M059J (cell line): ENCODE results near the gene NFATC1. TPM values are rescaled to one million over a fixed set of nuclear protein-coding genes. Genes with fewer than 3 reads are reported as not detected.

Experiments used
- DNase-seq: peaks from one replicate; pipeline ENCODE4 v3.0.0-alpha.2; 2012; ENCODE audit warnings: low read depth
- total RNA-seq: library from RNA; depleted of rRNA; stranded (reverse); fragments of >200 nt; shearing (Covaris generic); gene quantifications from 2 replicates; pipeline ENCODE4 v1.2.3, GENCODE V29; 2014

Gene NFATC1
- total RNA-seq, 1 experiment from 2014 or later, result 0.79 TPM

DNA sequence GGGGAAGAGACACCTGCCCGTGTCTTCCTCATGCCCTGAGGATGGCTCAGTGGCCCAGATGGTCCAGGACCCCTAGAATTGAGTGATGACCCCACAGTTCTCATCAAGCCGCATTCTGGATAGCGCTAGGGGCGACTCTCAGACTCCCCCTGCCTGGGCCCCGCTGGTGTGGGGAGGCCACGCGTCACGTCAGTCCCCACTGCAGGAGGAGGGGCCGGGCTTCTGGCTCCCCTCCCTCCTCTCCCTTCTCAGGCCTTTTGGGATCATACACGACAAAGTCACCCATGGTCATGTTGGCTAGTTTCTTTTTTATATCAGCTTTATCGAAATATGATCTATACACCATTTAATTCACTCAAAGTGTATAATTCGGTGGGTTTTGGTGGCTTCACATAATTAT is 61.5 kb downstream of the NFATC1 start:
- DNase-seq, result no peak

DNA sequence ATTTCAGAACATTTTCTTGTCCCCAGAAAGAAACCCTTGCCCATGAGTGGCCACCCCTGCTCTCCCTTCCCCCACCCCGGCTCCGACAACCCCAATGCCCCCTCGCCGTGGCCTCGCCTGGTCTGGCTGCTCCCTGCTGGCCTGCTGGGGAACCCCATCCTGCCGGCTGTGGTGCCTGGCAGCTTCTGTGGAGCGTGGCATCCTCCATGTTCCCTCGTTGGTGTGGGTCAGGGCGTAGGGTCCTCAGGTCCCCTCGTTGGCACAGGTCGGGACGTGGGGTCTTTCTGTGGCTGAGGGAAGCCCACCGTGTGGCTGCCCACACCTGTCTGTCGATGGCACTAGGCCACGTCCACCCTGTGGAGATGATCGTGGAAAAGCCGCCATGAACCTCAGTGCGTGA is 61.9 kb downstream of the NFATC1 start:
- no peak for DNase-seq

DNA sequence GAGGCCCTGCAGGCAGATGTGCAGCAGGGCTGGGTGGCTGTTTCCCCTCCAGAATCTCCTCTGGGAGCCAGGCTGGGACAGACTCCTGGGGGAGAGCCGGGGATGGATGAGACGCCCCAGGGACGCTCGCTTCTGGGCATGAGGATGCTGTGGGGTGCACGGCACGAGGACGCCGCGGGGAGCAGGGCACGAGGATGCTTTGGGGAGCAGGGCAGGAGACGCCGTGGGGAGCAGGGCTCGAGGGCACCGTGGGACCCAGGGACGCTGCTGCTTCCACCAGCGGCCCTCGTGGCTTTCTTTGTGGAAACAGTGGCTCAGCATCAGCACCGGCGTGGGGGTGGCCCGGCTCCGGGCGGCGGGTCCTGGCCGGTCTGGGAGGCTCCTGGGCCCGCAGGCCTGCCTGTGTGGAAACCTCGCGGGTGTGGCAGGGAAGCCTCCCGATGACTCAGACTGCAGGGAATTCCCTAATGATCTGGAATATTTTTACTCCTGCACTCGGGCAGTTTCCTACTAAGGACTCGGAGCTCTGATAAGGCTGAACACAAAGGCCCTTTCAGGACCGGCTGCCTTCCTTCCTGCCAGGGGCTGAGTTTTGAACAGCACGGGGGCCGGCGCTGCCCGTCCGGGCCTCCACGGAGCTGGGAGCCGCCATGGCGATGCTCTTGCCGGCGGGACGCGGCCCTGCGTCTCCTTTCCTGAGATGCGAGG is 62.6 kb downstream of the NFATC1 start:
- peak; percentile 55 for DNase-seq

DNA sequence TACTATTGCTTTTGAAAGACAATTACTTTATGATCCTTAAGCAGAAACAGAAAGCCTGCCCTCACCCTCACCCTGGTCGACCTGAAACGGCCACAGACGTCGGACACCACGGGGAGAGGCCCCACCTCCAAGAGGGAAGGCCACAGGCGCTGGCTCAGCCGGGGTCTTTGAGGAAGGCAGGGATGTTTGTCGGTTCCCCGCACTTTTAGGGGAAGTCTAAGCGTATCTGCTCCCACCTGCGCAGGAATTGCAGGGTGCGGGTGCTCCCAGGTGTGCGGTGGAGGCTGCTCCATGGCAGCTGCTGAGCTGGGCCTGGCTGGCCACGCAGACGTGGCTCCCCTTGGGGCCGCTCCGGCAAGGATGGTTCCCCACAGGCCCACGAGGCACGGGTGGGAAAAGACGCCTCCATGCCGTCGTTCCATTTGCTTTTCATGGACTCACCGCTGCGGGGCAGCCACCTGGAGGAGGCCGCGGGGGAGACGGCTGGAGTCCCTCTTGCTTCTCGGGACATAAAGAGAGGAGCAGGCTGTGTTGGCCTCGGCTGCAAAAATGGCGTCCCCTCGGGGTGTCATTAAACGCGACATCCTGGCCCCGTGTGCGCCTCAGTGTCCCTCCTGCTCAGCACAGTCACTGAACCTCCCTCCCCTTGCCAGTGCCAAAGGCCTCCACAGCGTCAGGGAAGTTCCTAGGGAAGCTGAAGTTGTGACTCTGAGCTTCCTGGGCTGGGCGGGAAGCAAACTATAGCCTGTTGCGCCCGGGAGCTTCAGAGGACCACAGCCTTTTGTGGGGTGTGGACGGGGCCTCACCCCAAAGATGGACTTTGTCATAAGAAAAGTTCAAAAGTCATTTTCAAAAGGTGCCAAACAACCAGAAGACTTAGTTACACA is 63.4 kb downstream of the NFATC1 start:
- DNase-seq, result no peak

DNA sequence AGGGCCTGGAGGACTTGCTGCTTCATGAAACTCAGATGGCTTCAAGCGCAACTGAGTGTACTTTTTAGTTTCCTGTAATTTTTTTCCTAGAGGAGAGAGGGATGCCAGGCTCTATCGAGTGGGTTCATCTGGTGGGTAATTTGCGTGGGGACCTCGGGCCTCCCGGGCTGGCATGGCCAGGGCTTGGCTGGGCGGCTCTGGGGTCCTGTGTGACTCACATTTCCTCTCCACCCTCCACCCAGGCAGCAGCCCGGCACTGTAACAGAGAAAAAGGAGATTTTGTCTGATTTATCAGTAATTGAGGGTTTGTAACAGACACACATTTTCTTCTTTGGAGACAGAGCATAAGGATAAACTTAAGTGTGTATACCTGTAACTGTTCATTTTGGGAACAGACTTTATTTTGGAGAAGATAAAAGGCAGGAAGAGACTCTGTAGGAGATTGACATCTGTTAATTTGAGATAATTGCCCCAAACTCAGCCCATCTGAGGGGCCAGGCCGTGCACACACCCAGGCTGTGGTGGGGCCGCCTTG is 64.3 kb downstream of the NFATC1 start:
- no peak for DNase-seq

DNA sequence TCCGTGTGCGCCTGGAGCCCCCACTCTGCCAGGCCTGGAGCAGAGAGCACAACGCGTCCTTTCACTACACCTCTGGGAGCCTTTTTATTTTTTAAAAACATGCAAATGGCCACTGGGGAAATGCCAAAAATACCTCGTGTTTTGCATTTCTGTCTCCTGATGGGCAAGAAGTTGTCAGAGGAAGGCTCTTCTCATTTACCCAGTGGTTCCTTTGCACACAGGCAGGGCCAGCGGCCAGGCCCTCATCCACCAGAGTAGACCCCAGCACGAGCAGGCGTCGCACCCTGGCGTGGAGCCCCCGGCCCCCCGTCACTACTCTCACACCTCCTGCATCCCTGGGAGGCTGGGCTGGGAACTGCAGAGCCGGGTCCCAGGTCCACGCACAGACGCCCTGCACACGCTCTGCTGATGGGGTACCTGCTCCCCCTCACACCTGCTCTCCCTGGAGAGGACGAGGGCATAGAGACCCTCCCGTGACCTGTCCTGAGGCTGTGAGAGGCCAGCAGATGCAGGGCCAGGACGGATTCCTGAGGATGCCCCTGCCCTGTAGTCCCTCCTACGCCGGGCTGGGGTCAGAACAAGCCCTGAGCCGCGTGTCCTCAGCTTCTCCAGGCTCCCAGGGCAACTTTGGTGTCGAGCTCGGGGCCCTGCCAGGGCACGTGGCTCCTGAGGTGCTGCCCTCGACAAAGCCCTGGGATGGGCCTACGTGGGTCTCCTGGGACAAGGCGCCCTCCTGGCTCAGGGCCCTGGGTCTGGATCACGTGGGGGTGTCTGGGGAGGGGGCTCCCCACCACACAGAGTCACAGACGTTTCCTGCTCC is 65.0 kb downstream of the NFATC1 start:
- DNase-seq, result no peak

DNA sequence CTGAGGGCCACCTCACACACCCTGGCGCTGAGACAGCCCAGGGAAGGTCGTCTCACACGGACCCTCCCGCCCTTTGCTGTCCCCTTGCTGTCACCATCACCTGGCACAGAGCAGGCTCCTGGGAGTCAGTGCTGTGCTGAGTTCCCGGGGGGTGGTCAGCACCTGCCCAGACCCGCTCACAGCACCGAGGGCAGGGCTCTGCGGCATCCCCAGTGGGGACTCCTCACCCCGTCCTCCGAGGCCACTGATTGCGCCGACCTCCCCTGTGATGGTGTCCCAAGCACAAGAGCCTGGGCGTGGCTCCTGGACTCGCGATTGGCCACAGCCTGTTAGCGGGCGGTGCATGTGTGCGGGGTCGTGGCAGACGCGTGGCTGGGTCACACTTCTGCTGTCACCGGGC is 65.9 kb downstream of the NFATC1 start:
- DNase-seq, result no peak

DNA sequence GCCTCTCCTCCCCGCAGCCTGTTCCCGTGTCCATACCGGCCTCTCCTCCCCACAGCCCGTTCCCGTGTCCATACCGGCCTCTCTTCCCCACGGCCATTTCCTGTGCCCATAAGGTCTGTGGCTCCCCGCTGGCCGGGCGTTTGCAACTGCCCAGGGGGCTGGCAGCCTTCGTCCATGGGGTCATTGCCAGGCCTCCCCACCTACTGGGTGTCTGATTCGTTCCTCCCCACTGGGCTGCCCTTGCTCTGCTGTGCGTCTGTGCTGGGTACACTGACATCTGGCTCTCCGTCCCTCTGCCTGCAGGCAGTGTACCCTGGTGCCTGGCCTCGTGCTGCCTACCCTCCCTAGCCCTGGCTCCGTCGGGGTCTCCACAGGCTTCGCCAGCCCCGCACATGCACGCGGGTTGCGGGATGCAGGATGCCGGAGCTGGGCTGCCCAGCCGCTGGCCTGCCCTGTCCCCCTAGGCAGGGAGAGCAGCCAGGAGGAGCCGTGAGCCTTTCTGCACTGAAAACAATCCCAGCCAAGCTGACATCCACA is 67.8 kb downstream of the NFATC1 start:
- no peak for DNase-seq

DNA sequence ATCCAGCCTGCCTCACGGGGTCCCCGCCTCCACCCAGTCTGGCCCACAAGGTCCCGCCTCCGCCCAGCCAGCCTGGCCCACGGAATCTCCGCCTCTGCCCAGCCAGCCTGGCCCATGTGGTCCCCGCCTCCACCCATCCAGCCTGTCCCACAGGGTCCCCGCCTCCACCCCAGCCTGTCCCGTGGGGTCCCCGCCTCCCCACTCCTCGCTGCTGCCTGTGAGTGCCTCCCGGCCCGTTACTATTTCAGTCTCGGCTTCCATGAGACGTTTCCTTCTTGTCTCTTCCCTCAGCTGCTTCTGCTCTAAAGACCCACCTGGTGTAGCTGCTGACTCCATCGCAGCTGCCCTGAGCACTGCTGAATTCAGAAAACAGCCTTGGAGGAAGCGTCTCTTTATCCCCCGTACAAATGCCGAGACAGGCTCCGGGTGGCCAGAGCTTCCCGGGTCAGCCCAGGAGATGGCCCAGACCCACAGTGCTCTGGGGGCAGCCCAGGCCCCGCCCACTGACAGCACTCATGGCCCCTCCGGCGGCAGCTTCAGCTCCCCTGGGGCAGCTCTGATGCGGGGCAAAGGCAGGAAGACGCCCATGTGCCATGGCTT is 69.8 kb downstream of the NFATC1 start:
- DNase-seq, result no peak

DNA sequence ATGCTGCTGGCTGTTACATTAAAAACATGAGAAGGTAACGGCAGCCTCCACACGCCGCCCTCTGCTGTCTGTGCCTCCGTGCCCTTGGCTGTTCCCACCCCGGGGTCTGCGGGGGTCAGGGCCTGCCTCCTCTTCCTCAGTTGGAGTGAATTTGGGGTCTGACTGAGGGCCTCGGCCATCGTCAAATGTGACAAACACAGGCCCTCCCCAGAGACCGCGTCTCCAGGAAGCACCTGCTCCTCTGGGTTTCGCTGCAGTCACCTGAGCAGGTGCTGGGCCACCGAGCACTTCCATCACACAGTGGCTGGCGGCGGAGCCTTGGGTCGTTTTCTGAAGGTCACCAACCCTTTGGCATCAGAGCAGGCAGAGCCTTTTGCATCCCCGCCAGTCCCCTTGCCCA is 70.9 kb downstream of the NFATC1 start:
- DNase-seq, result no peak

DNA sequence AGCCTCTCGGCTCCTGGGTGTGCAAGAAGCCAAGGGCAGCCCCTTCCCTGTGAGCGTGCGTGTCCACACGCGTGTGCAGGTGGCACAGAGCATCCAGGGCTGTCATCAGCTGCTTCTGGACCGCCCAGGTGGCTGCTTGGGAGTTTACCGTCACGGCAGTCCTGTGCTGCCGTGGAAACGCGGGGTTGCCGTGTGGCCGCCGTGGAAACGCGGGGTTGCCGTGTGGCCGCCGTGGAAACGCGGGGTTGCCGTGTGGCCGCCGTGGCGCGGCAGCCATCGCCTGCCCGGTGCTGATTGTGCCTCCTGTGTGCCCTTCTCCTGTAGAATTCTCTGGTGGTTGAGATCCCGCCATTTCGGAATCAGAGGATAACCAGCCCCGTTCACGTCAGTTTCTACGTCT is 71.4 kb downstream of the NFATC1 start:
- DNase-seq, result no peak

DNA sequence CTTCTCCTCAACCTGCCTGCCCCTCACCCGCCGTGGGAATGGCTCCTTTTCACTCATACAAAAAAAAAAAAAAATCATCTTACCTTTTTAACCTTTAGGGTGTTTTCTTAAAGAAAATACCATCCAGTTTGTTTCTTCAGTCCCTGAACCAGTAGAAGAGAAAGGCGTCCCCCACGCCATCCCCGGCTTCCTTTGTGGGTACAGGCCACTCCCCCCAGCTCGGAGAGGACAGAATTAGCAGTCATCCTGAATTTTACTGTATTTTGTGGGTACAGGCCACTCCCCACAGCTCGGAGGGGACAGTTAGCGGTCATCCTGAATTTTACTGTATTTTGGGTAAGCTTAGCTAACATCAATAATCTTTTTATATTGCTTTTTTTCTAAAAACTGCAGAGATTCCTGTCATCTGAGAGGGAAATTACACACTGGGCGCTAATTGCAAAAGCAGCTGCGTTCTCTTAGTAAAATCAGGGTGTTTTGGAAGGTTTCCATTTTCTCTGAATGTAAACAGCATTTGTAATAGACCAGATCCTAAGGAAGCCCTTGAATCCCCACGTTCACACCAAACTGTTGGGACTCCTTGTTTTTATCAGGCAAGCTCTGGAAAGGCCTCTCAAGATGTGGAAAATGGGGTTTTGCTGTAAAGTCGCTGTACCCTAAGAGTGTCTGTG is 72.5 kb downstream of the NFATC1 start:
- DNase-seq, result no peak

DNA sequence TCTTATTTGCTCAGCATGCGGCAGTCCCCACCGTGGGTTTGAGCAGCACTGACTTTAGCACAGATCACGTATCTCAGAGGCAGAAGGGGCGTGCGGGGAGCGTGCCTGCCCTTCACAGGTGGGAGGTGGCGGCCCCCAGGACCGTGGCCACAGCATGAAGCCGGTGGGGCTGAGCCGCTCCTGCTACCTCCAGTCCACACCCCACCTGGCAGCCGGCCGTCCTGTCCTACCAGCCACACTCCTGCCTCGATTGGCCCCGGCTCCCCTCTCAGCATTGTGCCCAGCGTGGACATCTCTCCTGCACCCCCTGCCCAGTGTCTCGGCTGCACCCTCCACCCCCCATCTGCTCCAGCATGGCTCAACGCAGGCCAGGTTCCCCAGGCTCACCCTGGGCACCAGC is 73.6 kb downstream of the NFATC1 start:
- DNase-seq, result no peak

DNA sequence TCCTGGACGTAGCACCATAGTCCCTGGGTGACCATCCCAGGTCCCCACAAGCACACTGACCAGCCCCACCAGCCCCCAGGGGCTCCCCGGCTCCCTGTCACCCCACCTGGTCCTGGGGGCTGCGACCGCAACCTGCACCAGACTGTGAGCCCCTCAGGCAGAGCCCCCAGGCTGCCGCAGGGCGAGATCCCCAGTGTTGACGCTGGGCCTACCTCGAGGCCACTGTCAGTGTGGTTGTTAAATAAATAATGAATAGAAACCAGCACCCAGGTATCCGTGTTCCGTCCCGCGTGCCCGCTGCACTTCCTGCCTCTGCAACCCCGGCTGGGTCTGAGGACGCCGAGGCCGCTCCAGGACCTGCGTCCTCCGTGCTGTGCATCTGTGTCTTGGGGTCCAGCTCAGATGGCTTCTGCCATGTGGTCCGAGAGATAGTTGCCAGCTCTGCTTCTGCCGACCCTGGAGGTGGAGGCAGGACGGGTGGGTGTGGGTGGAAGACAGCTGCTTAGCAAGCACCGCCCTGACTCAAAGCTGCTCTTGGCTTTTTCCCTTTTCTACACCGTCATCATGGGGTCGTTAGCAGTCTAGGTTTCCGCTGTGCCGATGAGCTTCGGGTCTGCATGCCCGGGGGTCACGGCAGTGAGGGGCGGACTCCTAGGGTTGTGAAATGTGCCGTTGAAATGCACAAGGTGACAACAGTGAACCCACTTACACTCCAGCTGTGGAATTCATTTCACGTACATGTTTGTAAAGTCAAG is 74.2 kb downstream of the NFATC1 start:
- DNase-seq, result no peak

DNA sequence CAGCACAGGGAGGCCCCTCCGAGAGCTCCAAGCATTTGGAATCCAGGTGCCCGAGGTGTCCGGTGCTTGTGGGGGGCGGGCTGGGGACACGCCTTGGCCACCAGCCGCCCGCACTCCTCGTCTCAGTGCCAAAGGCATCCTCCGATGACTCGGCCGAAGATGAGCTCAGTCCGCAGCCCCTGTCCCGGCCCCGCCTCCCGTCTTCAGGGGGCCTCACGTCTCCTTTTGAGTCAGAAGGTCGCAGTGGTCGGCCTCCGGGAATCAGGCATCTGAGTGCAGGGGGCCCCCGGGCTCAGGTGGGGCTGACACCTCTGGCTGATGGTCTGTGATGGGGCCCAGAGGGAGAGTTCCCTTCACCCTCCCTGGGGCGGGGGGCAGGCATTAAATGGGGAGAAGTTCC is 74.8 kb downstream of the NFATC1 start:
- DNase-seq, result no peak

DNA sequence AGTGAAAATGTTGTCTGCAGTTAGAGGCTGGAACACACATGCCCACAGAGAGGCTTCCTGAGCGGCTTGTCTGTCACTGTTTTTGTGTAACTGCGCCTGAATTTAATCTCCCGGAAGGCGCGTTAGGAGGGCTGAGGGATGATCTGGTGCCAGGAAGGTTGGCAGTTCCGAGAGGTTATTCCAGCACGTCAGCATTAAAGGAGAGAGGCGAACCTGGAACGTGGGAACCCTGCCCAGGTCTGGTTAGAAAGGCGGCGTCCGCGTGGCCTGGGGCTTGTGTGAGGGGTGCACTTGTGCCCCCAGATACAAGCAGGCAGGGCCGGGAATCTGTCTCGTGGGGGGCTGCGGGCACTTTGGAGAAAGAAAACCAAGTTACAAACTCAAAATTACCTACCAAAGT is 75.3 kb downstream of the NFATC1 start:
- no peak for DNase-seq

DNA sequence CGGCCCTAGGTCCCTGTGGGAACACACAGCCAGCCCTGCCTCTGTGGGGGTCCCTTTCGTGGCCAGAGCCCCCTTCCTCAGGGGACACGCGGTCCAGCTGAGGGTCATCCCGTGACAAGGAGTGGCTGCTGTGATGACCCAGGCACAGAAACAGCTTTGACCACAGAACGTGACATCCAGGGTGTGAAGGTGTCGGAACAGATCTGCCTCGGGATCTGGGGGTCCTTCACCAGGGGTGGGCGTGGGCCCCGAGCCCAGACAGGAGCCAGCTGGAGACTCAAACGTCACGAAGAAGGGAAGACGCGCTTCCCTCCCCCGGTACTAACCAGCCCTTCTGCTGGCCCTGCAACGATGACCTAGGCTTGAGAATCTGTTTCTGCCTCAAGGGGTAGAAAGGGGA is 75.9 kb downstream of the NFATC1 start:
- DNase-seq, result no peak

DNA sequence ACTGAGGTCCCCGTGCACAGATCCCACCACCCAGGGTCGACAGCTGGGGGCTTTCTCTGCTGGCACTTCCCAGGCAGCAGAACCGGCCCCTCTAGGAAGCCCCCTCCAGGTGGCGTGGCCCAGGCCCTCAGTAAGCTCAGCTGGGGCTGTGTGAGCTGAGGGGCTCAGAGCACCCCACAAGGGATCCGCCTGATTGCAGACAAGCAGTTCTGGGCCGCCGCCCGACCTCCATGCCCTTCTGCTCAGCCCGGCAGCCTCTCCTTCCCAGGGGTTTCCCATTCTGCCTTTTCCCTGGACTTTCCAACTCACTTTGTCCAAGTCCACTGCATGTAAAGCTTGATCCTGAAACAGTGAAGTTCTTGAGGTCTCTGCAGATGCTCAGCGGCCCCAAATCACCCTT is 76.4 kb downstream of the NFATC1 start:
- DNase-seq, result no peak

DNA sequence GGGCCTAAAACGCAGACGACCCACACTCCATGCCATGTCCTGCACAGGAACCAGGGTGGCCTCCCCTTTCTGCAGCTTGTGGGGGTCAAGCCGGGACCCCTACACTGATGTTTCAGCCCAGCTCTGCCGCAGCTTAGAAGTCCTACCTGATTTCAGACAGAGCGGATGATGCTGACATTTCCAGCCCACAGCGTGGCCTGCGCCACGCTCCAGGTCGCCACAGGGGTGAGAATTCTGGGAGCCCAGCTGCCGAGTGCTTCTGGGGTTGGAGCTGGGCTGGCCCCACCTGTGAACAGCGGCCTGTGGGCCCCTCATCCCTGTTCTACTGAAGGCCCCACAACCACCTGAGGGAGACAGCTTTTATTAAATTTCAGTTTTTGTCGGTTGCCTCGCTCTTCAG is 77.2 kb downstream of the NFATC1 start:
- no peak for DNase-seq
